C4-2B (cell line): ENCODE measurements around the gene XRCC5.

Experiments
- CTCF ChIP-seq: fragments of 450-650 bp; conservative IDR thresholded peaks from 2 replicates; pipeline ENCODE4 v1.5.1; 2017; ENCODE audit warnings: mild to moderate bottlenecking
- ZFX ChIP-seq: fragments of 450-650 bp; IDR thresholded peaks from 2 replicates; pipeline ENCODE4 v1.6.1; 2017

GRCh38 chr2:216134958-216135541, 25.9 kb downstream of the XRCC5 start:
- TF ChIP-seq CTCF (no peak), ZFX (no peak)
